ENCODE data around the gene CCNJ. TPM values are rescaled to one million over a fixed set of nuclear protein-coding genes. Genes with fewer than 3 reads are reported as not detected.

CCNJ gene
- total RNA-seq, 2 donors from 2014 or later, result 24.4 to 25.7 TPM

DNA sequence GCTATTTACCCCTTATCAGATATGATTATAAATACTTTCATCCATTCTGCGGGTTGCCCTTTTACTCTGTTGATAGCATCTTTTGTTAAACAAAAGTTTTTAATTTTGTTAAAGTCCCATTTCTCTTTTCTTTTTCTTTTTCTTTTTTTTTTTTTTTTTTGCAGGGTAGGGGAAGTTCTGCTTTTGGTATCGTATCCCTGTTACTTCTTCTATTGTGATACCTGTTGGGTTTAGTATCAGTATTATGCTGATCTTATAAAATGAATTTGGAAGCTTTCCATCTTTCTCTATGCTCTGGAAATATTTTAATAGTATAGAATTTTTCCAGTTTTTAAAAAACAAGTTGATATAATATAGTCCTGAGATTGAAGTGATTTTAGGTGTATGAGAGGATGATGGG, 6.0 kb downstream of the CCNJ start:
- Mint-ChIP-seq H3K36me3 (ENCODE audit: low read depth) (peaks cover 43% of the 10 kb centered on the region), H3K9me3 (no peaks in the 10 kb centered on the region), H3K27ac (no peak overlapping the region), H3K27me3 (ENCODE audit: insufficient read depth) (no peaks in the 10 kb centered on the region), H3K4me1 (peaks cover 13% of the 10 kb centered on the region), H3K4me3 (no peak overlapping the region)
- Histone ChIP-seq H3K4me1 (ENCODE audit: control insufficient read depth, insufficient read depth, low read length) (peaks cover 5% of the 10 kb centered on the region), H3K4me3 (ENCODE audit: low read length) (no peak overlapping the region), H3K27ac (ENCODE audit: low read depth, low read length) (no peak overlapping the region), H3K9me3 (ENCODE audit: control insufficient read depth, low read length) (no peaks in the 10 kb centered on the region), H3K27me3 (ENCODE audit: control insufficient read depth, insufficient read depth, low read length, poor library complexity, severe bottlenecking) (no peaks in the 10 kb centered on the region), H3K36me3 (ENCODE audit: control insufficient read depth, insufficient read depth, low read length) (peaks cover 70% of the 10 kb centered on the region), H3K9ac (ENCODE audit: extremely low read depth, low read length, poor library complexity, severe bottlenecking) (no peak overlapping the region)
- TF ChIP-seq, protein P1, sequence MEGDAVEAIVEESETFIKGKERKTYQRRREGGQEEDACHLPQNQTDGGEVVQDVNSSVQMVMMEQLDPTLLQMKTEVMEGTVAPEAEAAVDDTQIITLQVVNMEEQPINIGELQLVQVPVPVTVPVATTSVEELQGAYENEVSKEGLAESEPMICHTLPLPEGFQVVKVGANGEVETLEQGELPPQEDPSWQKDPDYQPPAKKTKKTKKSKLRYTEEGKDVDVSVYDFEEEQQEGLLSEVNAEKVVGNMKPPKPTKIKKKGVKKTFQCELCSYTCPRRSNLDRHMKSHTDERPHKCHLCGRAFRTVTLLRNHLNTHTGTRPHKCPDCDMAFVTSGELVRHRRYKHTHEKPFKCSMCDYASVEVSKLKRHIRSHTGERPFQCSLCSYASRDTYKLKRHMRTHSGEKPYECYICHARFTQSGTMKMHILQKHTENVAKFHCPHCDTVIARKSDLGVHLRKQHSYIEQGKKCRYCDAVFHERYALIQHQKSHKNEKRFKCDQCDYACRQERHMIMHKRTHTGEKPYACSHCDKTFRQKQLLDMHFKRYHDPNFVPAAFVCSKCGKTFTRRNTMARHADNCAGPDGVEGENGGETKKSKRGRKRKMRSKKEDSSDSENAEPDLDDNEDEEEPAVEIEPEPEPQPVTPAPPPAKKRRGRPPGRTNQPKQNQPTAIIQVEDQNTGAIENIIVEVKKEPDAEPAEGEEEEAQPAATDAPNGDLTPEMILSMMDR (conservative IDR thresholded peaks at IDR 0.05), result no peak
- no peak for DNase-seq
- 100% methylated on average over 1 of the region's 2 CpGs; no CpG with 5 or more reads in 1 of the 2 experiments for WGBS, 2 experiments (ENCODE audit: insufficient coverage in 1 of 2, insufficient read length in 1 of 2)

GRCh38 chr10:96053985-96054384, 10.6 kb downstream of the CCNJ start:
- Histone ChIP-seq H3K27ac (ENCODE audit: low read depth, low read length) (no peak overlapping the region), H3K36me3 (ENCODE audit: control insufficient read depth, insufficient read depth, low read length) (peaks cover 81% of the 10 kb centered on the region), H3K9ac (ENCODE audit: extremely low read depth, low read length, poor library complexity, severe bottlenecking) (no peak overlapping the region), H3K4me3 (ENCODE audit: low read length) (no peak overlapping the region), H3K4me1 (ENCODE audit: control insufficient read depth, insufficient read depth, low read length) (no peaks in the 10 kb centered on the region), H3K9me3 (ENCODE audit: control insufficient read depth, low read length) (no peaks in the 10 kb centered on the region), H3K27me3 (ENCODE audit: control insufficient read depth, insufficient read depth, low read length, poor library complexity, severe bottlenecking) (no peaks in the 10 kb centered on the region)
- no peak for DNase-seq
- Mint-ChIP-seq H3K36me3 (ENCODE audit: low read depth) (peaks cover 55% of the 10 kb centered on the region), H3K27ac (no peak overlapping the region), H3K4me3 (no peak overlapping the region), H3K9me3 (no peaks in the 10 kb centered on the region), H3K4me1 (no peaks in the 10 kb centered on the region), H3K27me3 (ENCODE audit: insufficient read depth) (no peaks in the 10 kb centered on the region)
- no CpG with 5 or more reads among the region's 2 CpGs for WGBS, 2 experiments (ENCODE audit: insufficient coverage in 1 of 2, insufficient read length in 1 of 2)
- TF ChIP-seq, protein P1 (conservative IDR thresholded peaks at IDR 0.05), result no peak

GRCh38 chr10:96056787-96057186, 13.4 kb downstream of the CCNJ start:
- Histone ChIP-seq H3K9me3 (ENCODE audit: control insufficient read depth, low read length) (no peaks in the 10 kb centered on the region), H3K36me3 (ENCODE audit: control insufficient read depth, insufficient read depth, low read length) (peaks cover 81% of the 10 kb centered on the region), H3K9ac (ENCODE audit: extremely low read depth, low read length, poor library complexity, severe bottlenecking) (no peak overlapping the region), H3K4me3 (ENCODE audit: low read length) (no peak overlapping the region), H3K27me3 (ENCODE audit: control insufficient read depth, insufficient read depth, low read length, poor library complexity, severe bottlenecking) (no peaks in the 10 kb centered on the region), H3K4me1 (ENCODE audit: control insufficient read depth, insufficient read depth, low read length) (no peaks in the 10 kb centered on the region), H3K27ac (ENCODE audit: low read depth, low read length) (no peak overlapping the region)
- WGBS, 2 experiments (ENCODE audit: insufficient coverage in 1 of 2, insufficient read length in 1 of 2), result 94 to 96% methylated on average over 7 of the region's 7 CpGs
- H3K4me1 Mint-ChIP-seq, result no peaks in the 10 kb centered on the region
- no peak overlapping the region for H3K27ac Mint-ChIP-seq
- no peak for DNase-seq
- H3K9me3 Mint-ChIP-seq, result no peaks in the 10 kb centered on the region
- H3K36me3 Mint-ChIP-seq (ENCODE audit: low read depth), result peaks cover 61% of the 10 kb centered on the region
- no peak overlapping the region for H3K4me3 Mint-ChIP-seq
- H3K27me3 Mint-ChIP-seq (ENCODE audit: insufficient read depth), result no peaks in the 10 kb centered on the region
- TF ChIP-seq, protein P1 (conservative IDR thresholded peaks at IDR 0.05), result no peak

All from endodermal cell (in vitro differentiated cells).